LNCaP clone FGC (cell line): ENCODE results near the gene ARHGEF4.
"Not testable (repeated sequence)": the region's sequence is repeated elsewhere in the genome, so short reads cannot be mapped to it uniquely, and the experiment has no call there.

Experiments
- DNase-seq: peaks from one replicate; pipeline ENCODE4 v3.0.0-alpha.2; 2011; ENCODE audit warnings: low read depth
- H3K4me3 ChIP-seq: 2 replicates; pipeline ENCODE4 v1.5.1; 2011; ENCODE audit warnings: mild to moderate bottlenecking, low read depth, low read length, control low read depth
- TF ChIP-seq, protein P1 (sequence below): IDR thresholded peaks from 2 replicates; pipeline ENCODE4 v1.5.1; 2012; ENCODE audit warnings: mild to moderate bottlenecking; ENCODE audit not compliant: control insufficient read depth, insufficient read depth; ENCODE audit errors: extremely low read depth

ARHGEF4 gene

DNA sequence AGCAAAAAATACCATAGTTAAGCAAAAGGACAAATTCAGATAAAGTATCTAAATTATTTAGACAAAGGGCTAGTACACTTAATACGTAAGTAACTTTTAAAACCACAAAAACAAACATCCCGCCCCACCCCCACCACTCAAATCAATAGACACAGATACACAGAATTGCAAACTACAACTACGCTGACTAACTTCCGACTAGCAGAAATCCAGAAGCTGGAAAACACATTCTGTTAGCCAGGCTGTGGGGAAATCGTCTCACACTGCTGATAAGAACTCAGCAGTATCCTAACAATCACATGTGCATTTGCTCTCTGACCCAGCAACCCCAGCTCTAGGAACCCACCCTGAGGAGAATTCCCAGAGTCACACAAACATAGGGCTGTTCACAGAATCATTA is 240.0 kb downstream of the ARHGEF4 start:
- DNase-seq, result no peak
- no peak overlapping the region for H3K4me3 ChIP-seq
- TF ChIP-seq, protein P1, sequence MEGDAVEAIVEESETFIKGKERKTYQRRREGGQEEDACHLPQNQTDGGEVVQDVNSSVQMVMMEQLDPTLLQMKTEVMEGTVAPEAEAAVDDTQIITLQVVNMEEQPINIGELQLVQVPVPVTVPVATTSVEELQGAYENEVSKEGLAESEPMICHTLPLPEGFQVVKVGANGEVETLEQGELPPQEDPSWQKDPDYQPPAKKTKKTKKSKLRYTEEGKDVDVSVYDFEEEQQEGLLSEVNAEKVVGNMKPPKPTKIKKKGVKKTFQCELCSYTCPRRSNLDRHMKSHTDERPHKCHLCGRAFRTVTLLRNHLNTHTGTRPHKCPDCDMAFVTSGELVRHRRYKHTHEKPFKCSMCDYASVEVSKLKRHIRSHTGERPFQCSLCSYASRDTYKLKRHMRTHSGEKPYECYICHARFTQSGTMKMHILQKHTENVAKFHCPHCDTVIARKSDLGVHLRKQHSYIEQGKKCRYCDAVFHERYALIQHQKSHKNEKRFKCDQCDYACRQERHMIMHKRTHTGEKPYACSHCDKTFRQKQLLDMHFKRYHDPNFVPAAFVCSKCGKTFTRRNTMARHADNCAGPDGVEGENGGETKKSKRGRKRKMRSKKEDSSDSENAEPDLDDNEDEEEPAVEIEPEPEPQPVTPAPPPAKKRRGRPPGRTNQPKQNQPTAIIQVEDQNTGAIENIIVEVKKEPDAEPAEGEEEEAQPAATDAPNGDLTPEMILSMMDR, result no peak

DNA sequence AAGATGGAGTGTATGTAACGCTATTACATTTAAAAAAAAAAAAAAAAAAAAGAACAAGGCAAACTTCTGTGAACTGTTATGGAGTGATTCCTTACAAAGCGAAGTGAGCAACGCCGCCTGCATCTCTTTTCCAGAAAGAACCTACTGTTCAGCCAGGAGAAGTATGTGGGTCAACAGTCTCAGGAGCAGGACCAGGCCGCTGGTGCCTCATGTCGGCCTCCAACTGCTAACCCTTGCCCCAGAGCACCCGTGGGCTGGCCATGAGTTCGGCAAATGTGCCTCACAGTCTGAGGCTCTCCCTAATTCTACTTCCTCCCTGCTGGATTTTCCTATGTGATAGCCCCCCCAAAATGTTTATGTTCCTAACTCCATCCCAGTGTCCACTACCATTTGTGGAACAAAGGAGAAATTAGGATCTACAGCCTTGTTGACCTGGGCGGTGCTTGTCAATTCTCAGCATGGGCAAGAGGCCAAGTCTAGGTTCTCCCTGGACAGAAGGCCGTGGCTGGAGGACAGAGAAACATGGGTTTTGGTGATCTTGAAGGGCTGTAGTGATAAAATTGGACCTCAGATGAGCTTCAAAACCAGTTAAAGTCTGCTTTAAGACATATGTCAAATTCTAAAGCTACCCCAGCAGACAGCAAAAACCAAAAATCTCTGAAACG is 240.6 kb downstream of the ARHGEF4 start:
- DNase-seq, result no peak
- TF ChIP-seq, protein P1, result no peak
- H3K4me3 ChIP-seq, result no peak overlapping the region

DNA sequence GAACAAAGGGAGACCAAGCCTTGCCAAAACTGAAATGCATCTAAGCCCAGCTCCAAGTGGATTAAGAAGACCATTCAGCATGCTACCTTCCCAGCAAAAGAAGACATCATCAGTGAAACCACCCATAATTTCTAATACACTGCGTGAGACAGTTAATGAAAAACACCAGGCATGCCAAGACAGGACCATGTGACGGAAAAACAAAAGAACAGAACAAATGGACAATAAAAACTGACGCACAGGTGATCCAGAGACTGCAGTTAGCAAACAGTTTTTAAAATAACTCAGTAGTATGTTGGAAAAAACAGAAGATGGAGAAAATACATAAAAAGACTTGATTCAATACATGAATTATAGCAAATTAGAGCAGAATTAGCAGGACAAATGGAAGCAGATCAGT is 241.3 kb downstream of the ARHGEF4 start:
- no peak overlapping the region for H3K4me3 ChIP-seq
- no peak for DNase-seq
- TF ChIP-seq, protein P1, result no peak

DNA sequence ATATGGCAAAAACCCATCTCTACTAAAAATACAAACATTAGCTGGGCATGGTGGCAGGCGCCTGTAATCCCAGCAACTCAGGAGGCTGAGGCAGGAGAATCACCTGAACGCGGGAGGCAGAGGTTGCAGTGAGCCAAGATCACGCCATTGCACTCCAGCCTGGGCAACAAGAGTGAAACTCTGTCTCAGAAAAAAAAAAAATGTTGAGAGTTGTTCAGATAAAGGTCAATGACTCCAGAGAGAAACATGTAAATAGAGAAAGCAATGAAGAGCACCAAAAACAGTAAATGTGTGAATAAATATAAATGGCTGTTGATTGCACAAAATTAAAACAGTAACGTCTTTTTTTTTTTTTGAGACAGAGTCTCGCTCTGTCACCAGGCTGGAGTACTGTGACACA is 243.2 kb downstream of the ARHGEF4 start:
- not testable (repeated sequence) for DNase-seq, H3K4me3 ChIP-seq

DNA sequence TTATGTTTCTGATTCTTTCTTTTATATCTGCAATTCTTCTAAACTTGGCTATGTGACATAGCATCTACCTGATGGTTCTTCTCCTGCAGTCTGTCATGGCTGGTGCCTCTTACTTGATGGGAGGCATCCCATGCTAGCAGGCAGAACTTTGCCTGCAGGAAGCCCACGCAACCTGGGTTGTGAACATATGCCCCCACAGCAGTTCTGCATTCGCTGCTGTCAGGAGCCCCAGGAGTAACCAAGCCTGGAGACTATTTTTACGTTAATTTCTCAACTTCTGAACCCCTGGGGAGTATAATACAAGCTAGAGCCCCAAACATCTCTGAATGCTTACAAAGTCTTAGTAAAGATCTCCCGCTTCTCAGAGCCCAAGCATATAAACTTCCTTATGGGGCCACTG is 244.5 kb downstream of the ARHGEF4 start:
- no peak for DNase-seq
- TF ChIP-seq, protein P1, result no peak
- no peak overlapping the region for H3K4me3 ChIP-seq

DNA sequence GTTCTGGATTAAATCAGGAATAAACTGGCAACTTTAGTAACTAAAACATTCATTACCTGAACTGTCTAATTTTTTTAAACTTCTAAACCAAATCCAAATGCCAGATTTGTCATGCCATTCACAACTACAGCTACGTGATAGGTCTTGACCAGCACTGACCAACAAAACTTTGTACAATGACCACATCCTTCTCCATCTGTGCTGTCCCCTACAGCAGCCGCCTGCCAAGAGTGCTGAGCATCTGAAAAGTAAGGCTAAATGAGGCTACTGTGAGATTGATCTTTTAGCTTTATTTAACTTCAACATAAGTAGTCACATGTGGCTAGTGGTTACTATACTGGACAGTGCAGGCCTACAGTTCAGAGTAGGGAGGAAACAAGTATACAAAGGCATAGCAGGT is 248.9 kb downstream of the ARHGEF4 start:
- TF ChIP-seq, protein P1, result no peak
- H3K4me3 ChIP-seq, result no peak overlapping the region
- DNase-seq, result no peak

DNA sequence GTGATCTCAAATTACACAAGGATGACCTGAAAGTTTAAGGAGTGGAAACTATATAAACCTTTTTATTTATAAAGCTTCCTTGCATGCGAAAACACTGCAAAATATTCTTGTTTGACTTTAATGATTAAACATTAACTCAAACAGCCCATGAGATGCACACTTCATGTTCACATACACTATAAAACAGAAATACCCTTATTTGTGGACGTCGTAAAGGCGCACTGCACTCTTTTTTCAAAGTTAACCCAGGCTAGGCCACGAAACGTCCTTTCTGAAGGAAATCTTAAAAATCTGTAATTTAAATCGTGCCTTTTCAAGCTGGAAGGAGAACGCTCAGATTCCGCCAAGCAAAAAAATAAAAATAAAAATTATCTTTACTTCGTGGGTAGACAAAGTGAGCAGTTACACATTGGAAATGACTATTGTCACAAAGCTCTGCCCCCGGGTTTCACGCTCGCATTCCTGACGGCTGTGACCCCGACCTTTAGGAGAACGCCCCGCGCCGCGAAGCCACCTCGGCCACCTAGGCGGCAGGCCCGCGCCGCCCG is 255.8 kb downstream of the ARHGEF4 start:
- TF ChIP-seq, protein P1, result no peak
- no peak for DNase-seq
- peak overlapping the region; percentile 89 for H3K4me3 ChIP-seq
